BE2C (cell line): Measurements from ENCODE around the gene TGFBR2.
A peak's percentile ranks its signal among the peaks of the same experiment; 100 is the strongest.

Experiments
- DNase-seq: peaks from one replicate; pipeline ENCODE4 v3.0.0-alpha.2; 2020
- H3K27me3 ChIP-seq: fragments of 250-450 bp; sonication (Bioruptor Pico); 2 replicates; pipeline ENCODE4 v1.5.1; 2020; ENCODE audit warnings: mild to moderate bottlenecking
- H3K36me3 ChIP-seq: fragments of 250-450 bp; sonication (Bioruptor Pico); 2 replicates; pipeline ENCODE4 v1.5.1; 2020; ENCODE audit warnings: mild to moderate bottlenecking
- H3K4me1 ChIP-seq: fragments of 250-450 bp; sonication (Bioruptor Pico); 2 replicates; pipeline ENCODE4 v1.5.1; 2020
- H3K4me3 ChIP-seq: 2 replicates; pipeline ENCODE4 v1.5.1; 2011; ENCODE audit warnings: low read depth, low read length
- H3K9me3 ChIP-seq: fragments of 250-450 bp; sonication (Bioruptor Pico); 2 replicates; pipeline ENCODE4 v1.5.1; 2020
- TF ChIP-seq, protein P1 (sequence below): IDR thresholded peaks from 2 replicates; pipeline ENCODE4 v1.5.1; 2012; ENCODE audit warnings: mild to moderate bottlenecking, low read depth, low read length

Gene TGFBR2

DNA sequence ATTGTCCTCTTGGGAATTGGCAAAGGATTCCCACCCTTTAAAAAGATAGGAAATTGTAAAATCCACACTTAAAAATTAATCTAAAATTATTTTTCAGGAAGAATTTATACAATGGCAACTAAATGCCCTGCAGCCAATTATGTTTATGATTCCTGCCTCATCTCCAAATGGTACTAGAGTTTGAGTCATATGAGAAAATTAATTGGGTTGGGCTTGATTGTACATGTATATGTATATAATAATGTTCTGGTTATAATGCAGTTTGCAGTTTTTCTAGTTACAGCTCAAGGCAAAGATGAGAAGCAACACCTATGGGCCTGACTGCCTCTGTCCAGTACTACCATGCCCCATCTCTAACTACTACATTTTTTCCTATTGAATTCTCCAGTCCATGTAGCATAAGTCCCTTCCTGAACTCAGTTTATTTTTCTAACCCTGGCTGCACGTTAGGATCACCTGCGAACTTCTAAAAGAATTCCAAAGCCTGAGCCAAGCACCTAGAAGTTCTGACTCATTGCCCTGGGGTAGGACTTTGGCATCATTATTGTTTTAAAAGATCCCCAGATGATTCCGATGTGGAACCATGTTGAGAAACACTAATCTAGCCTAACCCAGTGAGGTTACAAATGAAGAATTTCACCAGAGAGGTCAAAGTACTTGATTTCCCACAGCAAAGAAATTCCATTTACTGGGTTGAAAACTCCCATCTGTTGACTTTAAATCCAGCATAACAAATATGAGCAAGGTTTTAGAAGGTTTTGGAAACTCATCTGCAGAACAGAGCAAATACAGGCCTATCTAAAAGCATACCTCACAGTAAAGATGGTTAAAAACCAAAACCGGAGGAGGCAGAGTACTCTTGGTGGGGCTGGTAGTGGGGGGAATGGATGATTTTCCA lies 19.4 kb downstream of the TGFBR2 start:
- no peak overlapping the region for H3K4me3 ChIP-seq
- TF ChIP-seq, protein P1, sequence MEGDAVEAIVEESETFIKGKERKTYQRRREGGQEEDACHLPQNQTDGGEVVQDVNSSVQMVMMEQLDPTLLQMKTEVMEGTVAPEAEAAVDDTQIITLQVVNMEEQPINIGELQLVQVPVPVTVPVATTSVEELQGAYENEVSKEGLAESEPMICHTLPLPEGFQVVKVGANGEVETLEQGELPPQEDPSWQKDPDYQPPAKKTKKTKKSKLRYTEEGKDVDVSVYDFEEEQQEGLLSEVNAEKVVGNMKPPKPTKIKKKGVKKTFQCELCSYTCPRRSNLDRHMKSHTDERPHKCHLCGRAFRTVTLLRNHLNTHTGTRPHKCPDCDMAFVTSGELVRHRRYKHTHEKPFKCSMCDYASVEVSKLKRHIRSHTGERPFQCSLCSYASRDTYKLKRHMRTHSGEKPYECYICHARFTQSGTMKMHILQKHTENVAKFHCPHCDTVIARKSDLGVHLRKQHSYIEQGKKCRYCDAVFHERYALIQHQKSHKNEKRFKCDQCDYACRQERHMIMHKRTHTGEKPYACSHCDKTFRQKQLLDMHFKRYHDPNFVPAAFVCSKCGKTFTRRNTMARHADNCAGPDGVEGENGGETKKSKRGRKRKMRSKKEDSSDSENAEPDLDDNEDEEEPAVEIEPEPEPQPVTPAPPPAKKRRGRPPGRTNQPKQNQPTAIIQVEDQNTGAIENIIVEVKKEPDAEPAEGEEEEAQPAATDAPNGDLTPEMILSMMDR, result no peak
- no peaks in the 10 kb centered on the region for H3K36me3 ChIP-seq
- DNase-seq, result no peak
- H3K4me1 ChIP-seq, result no peaks in the 10 kb centered on the region
- H3K9me3 ChIP-seq, result no peaks in the 10 kb centered on the region
- no peaks in the 10 kb centered on the region for H3K27me3 ChIP-seq

DNA sequence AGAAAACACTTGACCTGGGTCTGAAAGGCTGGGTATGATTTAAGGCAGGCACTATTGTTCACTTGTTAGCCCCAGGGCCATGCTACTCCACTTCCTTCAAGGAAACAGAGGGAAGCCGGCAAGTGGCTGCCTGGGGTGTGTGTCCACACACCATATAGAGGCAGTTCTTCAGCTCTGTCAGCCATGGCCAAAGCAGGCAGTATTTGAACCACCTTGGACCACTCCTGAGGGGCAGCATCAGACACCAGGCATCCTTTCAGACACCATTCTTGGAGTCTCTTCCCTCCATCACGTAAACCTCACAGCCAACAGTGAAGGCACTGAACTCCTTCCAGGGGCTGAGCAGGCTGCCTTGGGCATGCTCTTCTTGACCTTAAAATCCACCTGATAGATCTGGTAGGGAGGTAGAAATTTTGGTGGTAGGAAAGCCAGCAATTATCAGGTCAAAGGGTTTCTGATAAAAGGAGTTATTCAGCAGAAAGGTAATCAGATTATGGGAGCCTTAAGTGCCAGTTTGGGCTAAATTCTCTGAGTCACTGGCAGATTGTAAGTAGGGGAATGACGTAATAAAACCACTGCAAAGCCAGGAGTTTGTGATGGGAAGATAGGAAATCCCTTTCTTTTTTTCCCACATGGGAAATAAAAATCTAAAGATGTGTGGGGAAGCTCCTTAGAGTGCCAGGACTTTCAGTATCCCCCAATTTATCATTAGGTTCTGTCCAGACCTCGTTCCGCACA lies 20.2 kb downstream of the TGFBR2 start:
- Histone ChIP-seq H3K4me1 (no peaks in the 10 kb centered on the region), H3K4me3 (no peak overlapping the region), H3K9me3 (no peaks in the 10 kb centered on the region), H3K27me3 (no peaks in the 10 kb centered on the region), H3K36me3 (no peaks in the 10 kb centered on the region)
- peak; percentile 4 for DNase-seq
- TF ChIP-seq, protein P1, result no peak

DNA sequence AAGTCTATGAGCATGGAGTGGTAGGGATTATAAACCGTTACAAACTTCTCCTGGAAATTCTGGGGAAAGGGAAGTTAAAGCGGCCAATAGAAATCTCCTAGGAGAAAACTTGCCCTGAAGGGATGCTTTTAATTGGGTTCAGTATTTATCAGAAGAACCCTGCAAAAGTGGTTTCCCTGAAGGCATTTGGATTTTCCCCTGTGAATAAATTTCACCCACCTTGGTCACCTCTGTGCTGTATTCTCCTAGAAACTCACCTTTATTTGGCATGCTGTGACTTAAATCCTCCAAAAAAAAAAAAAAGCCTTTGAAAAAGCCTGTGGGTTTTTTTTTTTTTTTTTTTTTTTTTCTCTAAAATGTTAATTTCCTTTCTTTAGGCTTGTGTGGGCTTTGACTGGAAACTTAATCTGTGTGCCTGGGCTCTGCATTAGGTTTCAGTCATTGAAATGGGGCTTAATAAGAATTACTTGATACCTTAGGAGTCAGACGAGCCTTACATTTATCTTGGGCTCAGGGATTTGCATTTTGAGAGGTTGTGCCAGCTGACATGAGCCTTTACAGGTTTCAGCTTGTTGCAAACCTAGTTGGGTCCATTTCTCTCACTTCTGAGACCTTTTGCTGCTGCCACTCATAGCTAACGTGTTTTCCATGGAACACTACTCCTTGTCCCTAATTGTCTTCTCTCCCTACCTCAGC lies 22.0 kb downstream of the TGFBR2 start:
- no peak for DNase-seq
- Histone ChIP-seq H3K27me3 (no peaks in the 10 kb centered on the region), H3K9me3 (no peaks in the 10 kb centered on the region), H3K36me3 (no peaks in the 10 kb centered on the region), H3K4me1 (no peaks in the 10 kb centered on the region), H3K4me3 (no peak overlapping the region)
- TF ChIP-seq, protein P1, result no peak

DNA sequence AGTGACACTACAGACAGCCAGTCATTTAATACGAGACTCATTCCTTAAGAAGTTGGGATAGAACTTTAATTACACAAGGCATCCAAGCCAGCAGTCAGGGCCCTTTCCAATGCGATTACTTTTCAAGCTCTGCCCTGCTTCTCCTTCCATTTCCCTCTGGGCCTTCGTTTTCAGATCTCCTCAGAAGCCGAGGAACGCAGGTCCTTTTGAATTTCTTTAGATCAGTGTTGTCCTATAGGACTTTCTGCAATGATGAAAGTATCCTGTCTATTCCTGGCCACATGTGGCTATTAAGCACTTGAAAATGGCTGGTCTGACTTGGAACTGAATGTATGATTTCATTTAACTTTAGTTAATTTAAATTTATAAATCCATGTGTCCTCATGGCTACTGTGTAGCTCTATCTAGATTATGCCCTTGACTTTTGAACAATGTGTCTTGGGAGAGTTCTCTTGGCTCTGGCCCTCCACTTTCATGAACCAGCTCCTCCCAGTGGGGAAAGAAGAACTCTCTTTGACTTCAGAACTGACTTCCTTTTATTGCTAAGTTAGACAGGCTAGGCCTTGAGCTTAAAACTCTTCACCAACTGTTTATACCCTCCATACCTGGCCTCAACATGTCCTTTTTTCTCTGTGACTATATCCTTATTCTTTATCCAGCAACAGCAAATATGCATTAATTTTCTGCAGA lies 22.6 kb downstream of the TGFBR2 start:
- H3K9me3 ChIP-seq, result no peaks in the 10 kb centered on the region
- no peaks in the 10 kb centered on the region for H3K36me3 ChIP-seq
- TF ChIP-seq, protein P1, result no peak
- no peak for DNase-seq
- H3K4me1 ChIP-seq, result no peaks in the 10 kb centered on the region
- H3K4me3 ChIP-seq, result no peak overlapping the region
- no peaks in the 10 kb centered on the region for H3K27me3 ChIP-seq

DNA sequence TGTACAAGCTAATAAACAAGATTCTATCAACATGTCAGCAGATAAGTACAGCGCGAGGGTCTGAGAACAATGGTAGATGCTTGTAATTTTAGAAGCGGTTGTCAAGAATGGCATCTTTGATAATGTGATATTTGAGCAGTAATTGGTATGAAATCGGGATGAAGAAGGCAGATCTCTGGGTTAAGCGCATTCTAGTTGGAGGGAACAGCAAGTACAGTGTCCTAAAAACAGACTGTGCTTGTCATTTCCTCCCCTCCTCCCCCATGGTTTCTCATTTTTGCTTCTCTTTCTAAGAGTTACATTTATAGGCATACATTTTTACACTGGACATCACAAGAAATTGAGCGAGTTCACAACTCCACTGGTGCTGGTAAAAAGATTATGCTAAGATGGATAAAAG lies 23.3 kb downstream of the TGFBR2 start:
- no peaks in the 10 kb centered on the region for H3K4me1 ChIP-seq
- no peak for DNase-seq
- H3K36me3 ChIP-seq, result no peaks in the 10 kb centered on the region
- TF ChIP-seq, protein P1, result no peak
- H3K4me3 ChIP-seq, result no peak overlapping the region
- H3K9me3 ChIP-seq, result no peaks in the 10 kb centered on the region
- no peaks in the 10 kb centered on the region for H3K27me3 ChIP-seq
